ENCODE measurements around the gene SPTBN1. TPM values are rescaled to one million over a fixed set of nuclear protein-coding genes. Genes with fewer than 3 reads are reported as not detected.

SPTBN1 gene
- total RNA-seq, 1 donor from 2014 or later = 83.2 TPM

DNA sequence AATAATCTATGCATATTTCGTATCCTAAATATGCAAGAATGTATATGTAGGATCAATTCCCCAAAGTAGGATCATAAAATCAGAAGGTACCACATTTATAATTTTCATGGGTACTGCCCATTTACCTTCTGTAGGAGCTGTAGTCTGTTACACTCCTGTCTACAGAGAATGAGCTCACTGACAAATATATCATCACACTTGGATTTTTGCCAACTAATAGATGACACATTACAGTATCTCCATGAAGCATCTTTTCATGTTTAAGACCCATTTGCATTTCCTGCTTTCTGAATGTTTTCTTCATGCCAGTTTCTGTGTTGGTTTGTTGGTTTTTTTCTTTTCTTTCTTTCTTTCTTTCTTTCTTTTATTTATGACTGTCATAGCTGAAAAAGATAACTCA is 196.4 kb downstream of the SPTBN1 start:
- Mint-ChIP-seq H3K27ac (no peak overlapping the region), H3K4me3 (no peak overlapping the region), H3K4me1 (no peaks in the 10 kb centered on the region), H3K36me3 (ENCODE audit: low read depth) (peaks cover 94% of the 10 kb centered on the region), H3K9me3 (no peaks in the 10 kb centered on the region), H3K27me3 (no peaks in the 10 kb centered on the region)
- TF ChIP-seq, protein P1, sequence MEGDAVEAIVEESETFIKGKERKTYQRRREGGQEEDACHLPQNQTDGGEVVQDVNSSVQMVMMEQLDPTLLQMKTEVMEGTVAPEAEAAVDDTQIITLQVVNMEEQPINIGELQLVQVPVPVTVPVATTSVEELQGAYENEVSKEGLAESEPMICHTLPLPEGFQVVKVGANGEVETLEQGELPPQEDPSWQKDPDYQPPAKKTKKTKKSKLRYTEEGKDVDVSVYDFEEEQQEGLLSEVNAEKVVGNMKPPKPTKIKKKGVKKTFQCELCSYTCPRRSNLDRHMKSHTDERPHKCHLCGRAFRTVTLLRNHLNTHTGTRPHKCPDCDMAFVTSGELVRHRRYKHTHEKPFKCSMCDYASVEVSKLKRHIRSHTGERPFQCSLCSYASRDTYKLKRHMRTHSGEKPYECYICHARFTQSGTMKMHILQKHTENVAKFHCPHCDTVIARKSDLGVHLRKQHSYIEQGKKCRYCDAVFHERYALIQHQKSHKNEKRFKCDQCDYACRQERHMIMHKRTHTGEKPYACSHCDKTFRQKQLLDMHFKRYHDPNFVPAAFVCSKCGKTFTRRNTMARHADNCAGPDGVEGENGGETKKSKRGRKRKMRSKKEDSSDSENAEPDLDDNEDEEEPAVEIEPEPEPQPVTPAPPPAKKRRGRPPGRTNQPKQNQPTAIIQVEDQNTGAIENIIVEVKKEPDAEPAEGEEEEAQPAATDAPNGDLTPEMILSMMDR (IDR thresholded peaks at IDR 0.05) = no peak
- ATAC-seq (ENCODE audit: low read depth) (no peak), DNase-seq (no peak)
- ChIA-PET CTCF (interaction anchor here (1.1 to 1.3 kb wide), 2 partner anchors 72 to 130 kb away, joined by 3 to 4 read pairs; no protein-coding TSS in a partner anchor), POLR2A (no interaction called here)
- intact Hi-C loops (cut with micrococcal nuclease) = no loop called here

DNA sequence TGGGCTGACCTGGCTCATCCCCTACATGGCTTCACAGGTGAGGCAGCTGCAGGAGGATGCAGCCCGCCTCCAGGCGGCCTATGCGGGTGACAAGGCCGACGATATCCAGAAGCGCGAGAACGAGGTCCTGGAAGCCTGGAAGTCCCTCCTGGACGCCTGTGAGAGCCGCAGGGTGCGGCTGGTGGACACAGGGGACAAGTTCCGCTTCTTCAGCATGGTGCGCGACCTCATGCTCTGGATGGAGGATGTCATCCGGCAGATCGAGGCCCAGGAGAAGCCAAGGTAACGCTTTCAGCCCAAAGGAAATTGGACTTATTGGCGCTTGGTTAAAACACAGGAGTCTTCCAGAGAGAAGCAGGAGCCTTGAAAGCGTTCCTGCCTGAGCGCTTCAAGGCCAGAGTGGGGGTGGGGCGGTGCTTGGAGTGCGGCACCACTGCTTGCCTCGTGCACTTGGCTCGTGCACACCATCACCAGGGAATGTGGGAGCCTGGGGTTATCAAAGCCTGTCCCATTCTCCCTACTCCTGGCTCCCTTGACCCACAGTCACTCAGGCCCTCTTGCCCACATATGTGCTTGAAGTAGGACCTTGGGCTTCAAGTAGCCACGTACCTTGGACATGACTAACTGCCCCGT is 197.6 kb downstream of the SPTBN1 start:
- no peak for ATAC-seq (ENCODE audit: low read depth)
- Mint-ChIP-seq H3K36me3 (ENCODE audit: low read depth) (peaks cover 94% of the 10 kb centered on the region), H3K9me3 (no peaks in the 10 kb centered on the region), H3K27me3 (no peaks in the 10 kb centered on the region), H3K27ac (no peak overlapping the region), H3K4me1 (no peaks in the 10 kb centered on the region), H3K4me3 (no peak overlapping the region)
- intact Hi-C loops (cut with micrococcal nuclease) = no loop called here
- TF ChIP-seq, protein P1 (IDR thresholded peaks at IDR 0.05) = no peak
- CTCF ChIA-PET = interaction anchor here (5.7 kb wide), 1 partner anchor 51 kb away, joined by 69 read pairs; no protein-coding TSS in a partner anchor
- no peak for DNase-seq
- POLR2A ChIA-PET = no interaction called here

GRCh38 chr2:54655046-54655809 is 199.1 kb downstream of the SPTBN1 start:
- H3K9me3 Mint-ChIP-seq = no peaks in the 10 kb centered on the region
- no peak overlapping the region for H3K27ac Mint-ChIP-seq
- ChIA-PET CTCF (interaction anchor here (3.3 to 5.7 kb wide), 3 partner anchors 10 to 132 kb away, joined by 21 to 69 read pairs (median 26); no protein-coding TSS in a partner anchor), POLR2A (interaction anchor here (0.7 kb wide), 1 partner anchor 96 kb away, joined by 3 read pairs; no protein-coding TSS in a partner anchor)
- no peaks in the 10 kb centered on the region for H3K27me3 Mint-ChIP-seq
- intact Hi-C loops (cut with micrococcal nuclease) = loop anchor here (5.0 kb wide), 1 partner anchor 512 kb away; no protein-coding TSS in a partner anchor
- no peak overlapping the region for H3K4me3 Mint-ChIP-seq
- ATAC-seq (ENCODE audit: low read depth) (no peak), DNase-seq (no peak)
- TF ChIP-seq, protein P1 (IDR thresholded peaks at IDR 0.05) = no peak
- H3K4me1 Mint-ChIP-seq = no peaks in the 10 kb centered on the region
- peaks cover 94% of the 10 kb centered on the region for H3K36me3 Mint-ChIP-seq (ENCODE audit: low read depth)

DNA sequence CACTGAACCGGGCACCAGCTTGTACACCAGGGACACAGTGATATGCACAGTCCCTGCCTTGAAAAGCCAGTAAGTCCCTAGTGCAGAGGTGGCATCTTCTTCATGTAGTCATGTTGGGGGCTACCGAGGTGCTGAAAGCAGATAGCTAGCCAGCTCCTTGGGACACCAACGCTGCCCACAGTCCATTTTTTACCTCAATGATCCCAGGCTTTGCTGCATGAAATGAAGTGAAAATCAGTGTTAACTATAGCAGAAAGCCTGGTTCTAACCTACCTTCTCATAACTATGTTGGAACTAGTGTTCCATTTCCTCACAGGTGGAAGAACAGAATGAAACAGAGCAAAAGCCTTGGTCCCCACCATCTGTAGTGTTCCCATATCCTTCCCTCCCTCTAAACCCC is 200.7 kb downstream of the SPTBN1 start:
- ATAC-seq (ENCODE audit: low read depth) (no peak), DNase-seq (no peak)
- intact Hi-C loops (cut with micrococcal nuclease) = loop anchor here (1.0 to 5.0 kb wide), 5 partner anchors 47 to 550 kb away; no protein-coding TSS in a partner anchor
- H3K36me3 Mint-ChIP-seq (ENCODE audit: low read depth) = peaks cover 95% of the 10 kb centered on the region
- no peaks in the 10 kb centered on the region for H3K9me3 Mint-ChIP-seq
- H3K27ac Mint-ChIP-seq = no peak overlapping the region
- ChIA-PET POLR2A (no interaction called here), CTCF (interaction anchor here (1.3 to 5.7 kb wide), 10 partner anchors 9 to 550 kb away, joined by 3 to 69 read pairs (median 9); no protein-coding TSS in a partner anchor)
- TF ChIP-seq, protein P1 (IDR thresholded peaks at IDR 0.05) = no peak
- H3K27me3 Mint-ChIP-seq = no peaks in the 10 kb centered on the region
- no peak overlapping the region for H3K4me3 Mint-ChIP-seq
- no peaks in the 10 kb centered on the region for H3K4me1 Mint-ChIP-seq

DNA sequence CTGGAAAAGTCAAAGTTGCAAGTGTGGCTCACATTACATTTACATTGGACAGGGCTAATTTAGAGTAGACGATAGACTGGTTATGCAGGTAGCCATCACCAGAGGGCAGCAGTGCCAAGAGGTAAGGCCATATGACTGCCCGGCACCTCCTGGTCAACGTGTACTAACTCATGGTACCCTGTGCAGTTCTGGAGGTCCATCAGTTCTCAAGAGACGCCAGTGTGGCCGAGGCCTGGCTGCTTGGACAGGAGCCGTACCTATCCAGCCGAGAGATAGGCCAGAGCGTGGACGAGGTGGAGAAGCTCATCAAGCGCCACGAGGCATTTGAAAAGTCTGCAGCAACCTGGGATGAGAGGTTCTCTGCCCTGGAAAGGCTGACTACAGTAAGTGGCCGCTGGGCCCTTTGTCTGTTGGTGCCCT is 201.5 kb downstream of the SPTBN1 start:
- H3K9me3 Mint-ChIP-seq = no peaks in the 10 kb centered on the region
- no peaks in the 10 kb centered on the region for H3K4me1 Mint-ChIP-seq
- no peaks in the 10 kb centered on the region for H3K27me3 Mint-ChIP-seq
- ATAC-seq (ENCODE audit: low read depth) (peak; percentile 73), DNase-seq (no peak)
- TF ChIP-seq, protein P1 (IDR thresholded peaks at IDR 0.05) = no peak
- intact Hi-C loops (cut with micrococcal nuclease) = loop anchor here (1.0 to 5.0 kb wide), 5 partner anchors 47 to 550 kb away; no protein-coding TSS in a partner anchor
- H3K4me3 Mint-ChIP-seq = no peak overlapping the region
- CTCF ChIA-PET = interaction anchor here (1.0 to 5.7 kb wide), 14 partner anchors 8 to 551 kb away, joined by 3 to 69 read pairs (median 7); no protein-coding TSS in a partner anchor
- POLR2A ChIA-PET = no interaction called here
- peak overlapping the region; percentile 46 for H3K27ac Mint-ChIP-seq
- peaks cover 95% of the 10 kb centered on the region for H3K36me3 Mint-ChIP-seq (ENCODE audit: low read depth)
